HG02763 (cell line): Measurements from ENCODE around the gene TMA16.

Source experiments
- ATAC-seq: cut with Tn5 transposase; IDR thresholded peaks from one replicate; pipeline ENCODE4 v1.9.1; 2021; ENCODE audit warnings: mild to moderate bottlenecking, moderate library complexity; ENCODE audit not compliant: unreplicated experiment

The TMA16 gene

DNA sequence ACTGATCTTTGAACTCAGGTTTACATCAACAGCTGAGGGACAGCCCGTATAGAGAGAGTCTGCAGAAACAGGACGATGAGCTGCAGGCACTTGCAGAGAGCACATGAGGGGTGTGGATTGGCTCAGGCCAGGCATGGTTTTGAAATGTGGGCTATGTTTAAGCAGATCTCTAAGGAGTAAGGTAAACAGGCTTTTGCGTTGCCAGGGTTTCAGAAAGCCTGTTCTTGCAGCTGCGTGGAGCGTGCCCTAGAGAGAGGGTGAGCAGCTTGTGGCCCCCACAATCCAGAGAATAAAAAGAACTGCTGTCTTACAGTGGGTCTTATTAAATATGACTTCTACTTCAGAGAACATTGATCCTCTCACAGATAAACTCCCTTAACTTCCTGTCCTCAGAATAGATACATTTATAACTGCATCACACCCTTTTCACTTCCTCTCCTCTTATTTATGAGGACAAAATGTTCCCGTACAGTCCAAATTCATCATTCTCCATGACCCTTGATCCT lies 64.1 kb downstream of the TMA16 start:
- ATAC-seq: no peak

DNA sequence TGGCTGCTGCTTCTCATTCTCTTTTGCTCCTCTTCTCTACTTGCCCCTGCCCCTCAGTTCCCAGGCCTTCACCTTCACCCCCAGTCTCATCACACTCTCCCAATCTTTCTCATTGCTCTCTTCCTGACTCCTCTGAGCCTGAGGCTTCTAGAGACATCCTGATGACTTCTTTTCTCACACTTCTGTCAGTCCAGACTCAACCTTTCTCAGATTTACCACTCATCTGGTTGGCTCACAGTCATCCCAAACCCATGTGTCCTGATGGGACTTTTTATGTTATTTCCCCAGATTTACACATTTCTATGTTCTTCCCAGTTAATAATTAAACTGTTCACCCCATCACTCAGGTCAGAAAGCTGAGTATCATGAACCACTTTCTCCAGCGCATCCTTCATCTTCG lies 68.0 kb downstream of the TMA16 start:
- ATAC-seq: peak; percentile 72

DNA sequence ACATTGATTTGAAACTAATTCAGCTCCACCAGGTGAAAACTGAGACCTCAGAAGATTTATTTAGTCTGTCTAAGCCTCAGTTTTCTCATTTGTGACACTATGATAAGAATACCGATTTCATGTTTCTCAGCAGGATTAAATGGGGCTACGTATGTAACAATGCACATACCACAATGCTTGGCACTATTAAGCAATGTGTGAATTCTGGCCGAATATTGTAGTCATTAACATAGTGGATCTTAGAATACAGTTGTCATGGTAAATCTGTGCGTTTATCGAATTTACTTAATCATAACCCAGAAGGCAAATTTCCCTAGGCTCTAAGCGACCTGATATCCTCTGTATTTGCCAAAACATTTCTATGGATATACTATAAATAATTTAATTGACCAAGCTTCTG lies 69.1 kb downstream of the TMA16 start:
- ATAC-seq: no peak

DNA sequence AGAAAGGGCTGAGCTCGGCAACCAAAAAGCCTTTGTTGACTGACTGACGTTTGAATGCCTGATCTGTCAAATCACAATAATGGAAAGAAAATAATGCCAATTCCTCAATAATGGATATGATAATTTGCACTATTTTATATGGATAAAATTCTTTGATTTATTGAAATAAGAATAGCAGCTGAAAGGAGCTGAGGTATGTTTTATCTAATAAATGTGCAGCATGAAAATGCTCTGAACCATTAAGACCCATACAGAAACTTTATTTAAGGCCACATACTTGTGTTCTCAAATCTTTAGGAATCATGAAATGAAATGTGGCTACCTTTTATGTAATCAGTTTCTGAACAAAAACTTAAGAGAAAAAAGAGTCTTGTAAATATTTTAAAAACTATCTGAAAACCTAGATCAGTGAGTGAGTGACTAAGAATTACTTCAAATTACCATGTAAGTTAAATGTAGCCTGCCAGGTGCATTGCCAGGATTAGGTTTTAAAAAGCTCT lies 69.8 kb downstream of the TMA16 start:
- ATAC-seq: no peak

- no peak for ATAC-seq
These were observed 71.0 kb downstream of the TMA16 start for GRCh38 chr4:163565226-163566135.

GRCh38 chr4:163566257-163566796 lies 71.8 kb downstream of the TMA16 start:
- no peak for ATAC-seq

DNA sequence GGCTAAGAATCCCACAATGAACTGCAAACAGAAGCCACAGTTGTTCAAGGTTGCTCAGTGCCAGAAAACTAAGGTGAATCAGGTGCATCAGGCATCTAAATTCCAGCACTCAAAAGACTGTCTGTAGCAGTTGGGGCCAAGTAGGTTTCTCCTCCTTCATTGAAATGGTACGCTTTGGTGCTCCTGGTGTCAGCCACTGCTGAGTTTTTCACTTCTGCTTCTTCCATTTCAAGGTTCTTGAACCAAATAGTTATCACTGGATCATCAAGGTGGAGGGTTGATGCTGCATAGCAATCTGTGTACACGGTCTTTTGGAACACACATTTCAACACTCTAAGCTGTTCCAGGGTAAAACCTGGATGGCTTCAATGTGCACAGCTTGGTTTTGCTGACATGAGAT lies 74.4 kb downstream of the TMA16 start:
- peak; percentile 79 for ATAC-seq
